Epidermal melanocyte (primary cell): ENCODE measurements around the gene RASGRP2.

ENCODE experiments used
- DNase-seq: peaks from one replicate; pipeline ENCODE4 v3.0.0; 2011; ENCODE audit warnings: low spot score; ENCODE audit not compliant: insufficient read length

Gene RASGRP2

DNA sequence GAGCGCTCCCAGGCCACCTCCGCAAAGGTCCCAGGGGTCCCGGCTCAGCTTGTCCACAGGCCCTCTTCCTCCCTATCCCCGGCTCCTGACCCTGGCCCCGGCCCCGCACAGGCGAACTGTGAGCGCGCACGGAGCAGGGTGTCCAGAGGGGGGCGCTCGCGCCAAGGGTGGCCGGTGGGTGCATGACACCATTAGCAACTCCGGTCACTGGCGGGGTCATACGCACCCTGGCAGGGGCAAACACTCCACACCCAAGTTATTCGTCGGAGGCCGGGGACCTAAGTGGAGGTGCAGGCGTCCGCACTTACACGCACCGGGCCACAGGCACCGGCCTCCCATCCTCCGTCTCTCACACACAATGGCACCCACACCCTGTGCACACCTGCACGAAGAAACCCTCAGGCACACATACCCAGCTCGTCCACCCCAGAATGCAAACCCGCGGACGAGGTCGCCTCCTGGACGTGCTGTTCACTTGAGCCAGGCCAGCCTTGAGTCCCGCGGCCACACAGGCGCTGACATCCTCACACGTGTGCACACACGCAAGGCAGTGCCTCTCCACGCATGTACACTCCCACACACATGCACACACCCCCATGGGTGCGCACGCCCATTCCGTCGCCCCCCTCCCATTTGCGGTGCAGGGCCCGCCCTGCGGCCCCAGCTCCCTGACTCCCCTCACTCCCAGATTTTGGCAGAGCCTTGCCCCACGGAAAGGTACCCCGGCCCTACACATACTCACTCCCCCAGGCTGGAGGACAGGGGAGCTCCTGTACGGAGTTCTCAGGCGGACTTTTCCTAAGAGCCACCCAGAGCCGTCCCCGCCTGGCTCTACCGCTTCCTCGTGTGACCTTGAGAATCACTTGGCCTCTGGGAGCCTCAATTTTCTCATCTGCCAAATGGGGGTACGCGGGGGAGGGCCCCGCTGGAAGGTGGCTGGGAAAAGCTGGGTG is at the start of gene RASGRP2:
Gene RASGRP2, minus strand, starts transcription at position 552 of the 953 bp plus-strand sequence. CDS start 1,276 bp downstream, outside the sequence.
- DNase-seq: peak; percentile 24

GRCh38 chr11:64792482-64792881 is 48.5 kb upstream of the RASGRP2 start:
- DNase-seq: no peak

GRCh38 chr11:64791781-64792291 is 47.9 kb upstream of the RASGRP2 start:
- no peak for DNase-seq

DNA sequence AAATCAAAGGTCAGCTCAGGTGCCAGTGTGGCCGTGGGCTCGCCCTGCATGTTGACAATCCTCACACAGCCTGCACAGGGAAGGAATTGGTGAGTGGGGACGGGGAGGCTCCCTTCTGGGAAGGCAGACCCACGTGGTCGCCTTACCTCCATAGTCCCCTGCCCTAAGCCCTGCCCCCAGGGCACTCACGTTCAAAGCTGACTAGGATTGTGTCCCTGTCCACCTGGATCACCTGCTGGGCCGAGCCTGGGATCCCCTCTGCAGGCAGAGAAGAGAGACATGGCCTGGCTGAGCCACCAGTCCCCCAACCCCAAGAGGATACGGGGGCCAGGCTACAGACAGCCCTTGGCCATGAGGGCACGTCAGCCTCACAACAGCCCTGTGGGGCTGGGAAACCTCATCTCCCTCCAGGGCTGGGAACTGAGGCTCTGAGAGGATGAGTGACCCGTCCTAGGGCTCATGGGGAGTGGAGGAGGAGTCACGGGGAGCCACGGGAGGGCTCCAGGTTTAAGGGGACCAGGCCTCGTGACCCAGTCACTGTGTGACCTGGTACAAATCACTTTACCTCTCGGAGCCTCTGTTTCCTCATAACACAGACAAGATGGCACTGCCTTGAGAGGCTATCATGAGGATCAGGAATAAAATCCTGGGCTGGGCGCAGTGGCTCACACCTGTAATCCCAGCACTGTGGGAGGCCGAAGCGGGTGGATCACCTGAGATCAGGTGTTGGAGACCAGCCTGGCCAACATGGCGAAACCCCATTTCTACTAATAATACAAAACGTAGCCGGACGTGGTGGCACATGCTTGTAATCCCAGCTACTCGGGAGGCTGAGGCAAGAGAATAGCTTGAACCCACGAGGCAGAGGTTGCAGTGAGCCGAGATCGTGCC is 46.5 kb upstream of the RASGRP2 start:
- no peak for DNase-seq

DNA sequence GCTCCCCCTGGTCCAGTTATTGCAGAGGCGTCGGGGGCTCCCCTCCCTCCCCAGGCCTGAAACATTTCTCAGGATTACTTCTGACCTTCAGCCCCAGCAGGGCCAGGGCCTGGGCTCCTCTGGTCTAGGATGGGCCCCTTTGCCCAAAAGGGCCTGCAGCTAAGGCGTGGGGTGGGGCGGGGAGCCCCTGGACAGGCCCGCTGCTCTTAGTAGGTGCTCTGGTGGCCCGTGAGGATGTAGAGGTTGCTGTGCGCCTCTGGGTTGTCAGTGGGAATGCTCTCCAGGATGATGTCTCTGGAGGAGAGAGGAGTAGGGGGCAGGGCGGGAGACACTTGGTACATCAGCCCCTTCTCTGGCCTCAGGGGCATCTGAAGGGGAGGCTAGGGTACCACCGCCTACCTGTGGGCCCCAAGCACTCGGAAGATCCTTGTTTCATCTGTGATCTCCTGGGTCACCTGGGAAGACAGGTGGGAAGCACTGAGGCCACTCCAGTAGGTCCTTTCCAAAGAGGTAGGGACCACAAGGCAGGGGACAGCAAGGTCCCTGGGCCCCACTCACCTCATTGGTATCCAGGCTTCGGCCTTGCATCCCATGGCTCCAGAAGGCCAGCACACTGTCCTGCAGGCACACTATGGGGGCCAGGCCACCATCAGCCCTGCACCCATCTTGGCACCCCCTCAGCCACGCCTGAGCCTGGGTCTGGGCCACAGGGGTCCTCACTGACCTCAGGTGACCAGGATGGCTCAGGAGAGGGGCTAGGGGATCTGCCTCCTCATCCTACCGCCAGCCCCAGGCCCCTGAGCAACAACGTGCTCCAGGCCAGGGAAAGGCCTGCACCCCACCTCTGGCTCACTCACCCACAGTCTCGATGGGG is 45.6 kb upstream of the RASGRP2 start:
- DNase-seq: no peak

DNA sequence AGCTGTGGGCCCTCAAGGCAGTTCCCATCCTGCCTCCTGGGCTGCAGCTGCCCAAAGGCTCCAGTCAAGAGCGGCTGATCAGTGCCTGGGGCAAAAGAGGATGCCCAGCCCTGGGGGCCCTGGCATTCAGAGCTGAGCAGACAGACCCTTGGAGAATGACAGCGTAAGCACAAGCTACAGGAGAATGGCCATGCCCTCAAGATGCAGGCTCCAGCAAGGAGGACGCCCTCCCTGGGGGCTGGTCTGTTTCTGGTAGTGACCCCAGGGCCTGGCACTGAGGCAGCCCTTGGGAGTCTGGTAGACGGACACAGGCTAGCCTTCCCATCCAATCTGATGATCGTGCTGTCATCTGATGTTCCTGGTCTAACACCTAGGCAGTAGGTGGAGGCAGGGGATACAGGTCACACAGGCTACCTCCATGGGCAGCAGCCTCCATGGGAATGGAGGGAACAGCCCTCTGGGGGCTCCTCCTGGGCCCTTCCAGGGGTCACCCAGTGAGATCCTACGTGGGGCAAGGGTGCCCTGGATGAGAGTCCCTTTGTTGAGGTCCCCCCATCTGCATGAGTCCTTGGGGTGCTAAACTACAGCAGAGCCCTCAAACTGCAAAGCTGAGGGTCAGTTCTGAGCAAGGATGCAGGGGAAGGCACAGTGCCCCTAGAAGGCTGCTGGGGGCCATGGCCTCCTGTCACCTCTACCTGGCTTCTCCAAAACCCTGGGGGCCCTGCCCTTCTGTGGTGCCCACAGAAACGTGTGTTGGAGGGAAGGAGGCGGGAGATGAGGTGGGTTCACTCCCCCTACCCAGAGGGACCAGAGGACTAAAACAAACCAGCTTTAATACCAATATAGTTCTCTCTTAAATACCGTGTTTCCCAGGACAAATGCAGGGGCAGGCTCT is 44.6 kb upstream of the RASGRP2 start:
- no peak for DNase-seq

DNA sequence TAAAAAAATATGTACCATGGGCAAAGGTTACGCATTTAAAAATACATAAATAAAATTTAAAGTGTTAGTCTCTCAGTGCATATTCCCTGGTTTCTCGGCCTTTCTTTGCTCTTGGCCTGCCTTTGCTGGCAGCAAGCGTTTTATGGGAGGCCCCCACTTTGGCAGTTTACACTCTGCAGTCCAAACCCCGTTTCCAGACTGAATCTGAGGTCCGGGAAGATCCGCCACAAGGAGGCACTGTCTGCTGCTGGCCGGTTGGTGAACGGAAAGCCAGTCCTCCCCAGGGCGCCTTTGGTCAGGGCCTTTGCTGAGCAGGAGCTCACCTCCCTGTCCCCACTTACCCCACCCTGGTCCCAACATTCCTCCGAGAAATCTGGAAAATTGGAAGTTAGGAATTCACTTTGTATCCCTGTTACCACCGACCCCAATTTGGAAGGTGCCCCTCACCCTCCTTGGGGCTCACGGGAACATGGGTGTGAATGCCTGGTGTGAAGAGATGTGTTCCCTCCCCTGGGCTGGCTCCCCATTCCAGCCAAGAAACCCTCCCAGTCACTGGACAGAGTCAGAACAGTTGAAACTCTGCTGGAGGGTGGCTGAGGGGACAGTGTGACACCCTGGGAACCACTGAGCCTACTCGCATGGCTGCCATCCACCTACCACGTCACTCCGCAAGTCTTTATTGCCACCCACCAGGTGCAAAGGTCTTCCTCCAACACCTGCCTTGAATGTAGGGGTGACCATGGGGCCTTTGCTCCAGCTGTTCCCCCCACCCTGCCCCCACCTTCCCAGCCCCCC is 43.8 kb upstream of the RASGRP2 start:
- DNase-seq: no peak

- no peak for DNase-seq
These were observed 42.4 kb upstream of the RASGRP2 start for GRCh38 chr11:64786308-64786707.

- DNase-seq: no peak
These were observed 41.1 kb upstream of the RASGRP2 start for GRCh38 chr11:64784813-64785581.

DNA sequence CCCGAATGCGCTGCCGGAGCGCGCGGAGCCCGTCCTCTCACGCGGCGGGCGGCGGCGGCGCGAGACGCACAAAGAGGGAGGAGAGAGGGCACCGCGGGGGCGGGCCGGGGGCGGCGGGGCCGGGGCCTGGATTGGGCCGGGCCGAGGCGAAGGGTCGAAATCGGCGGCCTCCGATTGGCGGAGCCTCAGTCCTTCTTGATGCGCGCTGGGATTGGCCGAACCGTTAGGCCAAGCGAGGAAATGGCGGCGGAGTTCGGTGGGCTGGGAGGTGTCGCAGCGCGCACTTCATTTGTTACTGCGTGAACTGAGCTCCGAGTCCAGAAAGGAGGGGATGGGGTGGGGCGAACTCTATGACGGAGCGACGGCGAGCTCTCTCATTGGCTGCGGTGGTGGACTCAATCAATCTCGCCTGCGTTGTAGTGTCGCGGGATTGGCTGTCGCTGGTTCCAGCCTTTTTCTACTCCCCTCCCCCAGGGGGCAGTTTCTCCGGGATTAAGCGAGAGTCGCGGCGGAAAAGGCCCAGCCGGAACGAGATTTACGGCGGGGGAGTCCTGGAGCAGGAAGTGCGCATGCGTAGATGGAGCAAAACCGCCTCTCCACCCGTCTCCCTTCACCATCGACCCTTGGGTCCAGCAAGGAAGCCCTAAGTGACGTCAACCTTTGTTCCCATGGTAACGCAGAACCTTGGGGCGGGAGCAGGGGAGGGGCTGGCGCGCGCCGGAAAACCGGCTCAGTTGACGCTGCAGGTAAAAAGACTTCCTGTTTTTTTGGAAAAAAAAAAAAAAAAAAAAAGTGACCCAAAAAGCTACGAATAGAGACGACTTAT is 34.7 kb upstream of the RASGRP2 start, which contains the start of gene SF1:
Gene SF1, minus strand, starts transcription at position 70 of the 826 bp plus-strand sequence. CDS start 150 bp downstream, outside the sequence.
- peak; percentile 96 for DNase-seq

GRCh38 chr11:64778223-64778472 is 34.2 kb upstream of the RASGRP2 start:
- no peak for DNase-seq

DNA sequence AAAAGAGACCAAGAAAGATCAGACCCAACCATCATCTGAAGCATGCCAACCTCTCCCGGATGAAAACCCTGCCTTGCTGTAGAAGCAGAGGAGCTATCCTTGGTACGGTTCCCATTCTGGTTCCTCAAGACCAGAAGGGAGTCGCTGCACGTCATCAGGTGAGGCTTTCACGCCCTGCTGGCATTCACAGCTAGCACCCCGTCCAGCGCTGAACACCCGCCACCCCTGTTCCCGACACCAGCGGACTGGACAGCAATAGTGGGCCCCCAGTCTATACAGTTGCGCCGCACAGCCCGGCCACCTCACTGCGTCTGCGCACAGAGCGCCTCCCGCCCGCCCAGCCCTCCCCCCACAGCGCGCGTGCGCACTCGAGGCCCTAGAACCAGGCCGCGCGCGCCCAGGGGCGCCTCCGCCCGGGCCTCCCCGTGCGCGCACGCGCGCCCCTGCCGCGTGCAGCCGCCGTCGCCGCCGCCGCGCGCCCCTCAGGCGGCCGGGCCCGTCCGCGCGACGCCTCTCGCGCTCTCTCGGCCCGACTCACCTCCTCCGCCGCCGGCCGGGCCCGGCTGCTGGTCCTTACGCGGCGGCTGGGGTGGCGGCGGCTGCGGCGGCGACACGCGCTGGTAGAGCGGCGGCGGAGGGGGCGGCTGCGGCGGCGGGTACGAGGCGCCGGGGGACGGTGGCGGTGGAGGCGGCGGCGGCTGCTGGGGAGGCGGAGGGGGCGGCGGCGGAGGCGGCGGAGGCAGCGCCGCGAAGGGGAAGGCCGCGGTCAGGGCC is 33.7 kb upstream of the RASGRP2 start:
- DNase-seq: peak; percentile 93

- DNase-seq: no peak
These were observed 32.9 kb upstream of the RASGRP2 start for GRCh38 chr11:64776875-64777274.

DNA sequence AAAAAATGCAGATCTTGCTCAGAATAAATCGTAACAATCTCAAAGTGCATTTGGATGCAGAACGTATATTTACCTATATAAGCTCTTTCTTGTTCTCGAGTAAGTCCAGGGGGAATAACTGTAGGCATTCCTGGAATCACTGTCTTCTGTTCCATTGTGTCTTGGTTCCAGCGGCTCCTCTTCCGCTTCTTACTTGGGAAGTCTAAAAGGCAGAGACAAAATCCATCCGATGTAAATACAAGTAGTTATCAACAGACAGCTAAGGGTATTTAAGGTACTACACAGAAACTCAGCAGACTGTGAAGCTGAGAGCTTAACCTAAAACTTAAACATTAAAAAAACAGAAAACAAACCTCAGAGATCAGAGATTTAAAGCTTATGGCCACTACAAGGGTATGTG is 32.5 kb upstream of the RASGRP2 start:
- no peak for DNase-seq

DNA sequence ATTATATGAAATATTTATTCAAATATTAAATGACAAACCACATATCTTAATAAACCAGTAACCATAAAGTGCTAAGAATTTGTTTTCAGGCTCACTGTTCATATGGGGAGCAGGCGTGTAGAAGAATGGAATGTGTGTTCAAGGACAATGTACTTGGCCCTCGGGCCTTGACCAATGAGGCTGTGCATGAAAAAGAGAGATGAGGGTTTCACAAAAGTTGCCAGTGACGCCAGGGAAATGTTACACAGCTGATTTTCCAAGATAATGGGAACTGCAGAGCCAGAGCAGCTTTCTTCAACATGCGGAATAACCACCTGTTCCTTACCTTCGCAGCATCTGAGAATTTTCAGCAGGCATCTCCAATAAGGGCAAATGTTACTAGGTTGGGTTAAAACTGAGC is 30.2 kb upstream of the RASGRP2 start:
- DNase-seq: no peak

GRCh38 chr11:64772303-64773018 is 28.5 kb upstream of the RASGRP2 start:
- no peak for DNase-seq
